Tibial nerve (tissue), 4 donors: ENCODE results near the gene TRAF5. TPM values are rescaled to one million over a fixed set of nuclear protein-coding genes. Genes with fewer than 3 reads are reported as not detected.

Experiments used
- DNase-seq, 2 donors: peaks; one replicate each; pipeline ENCODE4 v3.0.0-alpha.2; 2019; ENCODE audit warnings: low spot score in 2 of 2
- H3K27ac ChIP-seq, 4 donors: fragments of 200-600 bp; sonication (generic) in 3 of 4; one replicate each; pipeline ENCODE4 v1.5.1; 2017 to 2019; ENCODE audit warnings: mild to moderate bottlenecking in 1 of 4
- H3K27me3 ChIP-seq, 2 donors: fragments of 200-600 bp; sonication (generic) in 1 of 2; one replicate each; pipeline versions ENCODE4 v1.5.1 to v1.6.0; 2017 to 2019
- H3K36me3 ChIP-seq, 3 donors: fragments of 200-600 bp; sonication (generic); one replicate each; pipeline ENCODE4 v1.5.1; 2018 to 2019
- H3K4me1 ChIP-seq, 4 donors: fragments of 200-600 bp; sonication (generic) in 3 of 4; one replicate each; pipeline ENCODE4 v1.5.1; 2017 to 2019
- H3K4me3 ChIP-seq, 4 donors: fragments of 200-600 bp; sonication (generic) in 3 of 4; one replicate each; pipeline ENCODE4 v1.5.1; 2017 to 2019; ENCODE audit warnings: mild to moderate bottlenecking in 1 of 4, moderate library complexity in 1 of 4
- H3K9me3 ChIP-seq, 4 donors: fragments of 200-600 bp; sonication (generic) in 3 of 4; one replicate each; pipeline ENCODE4 v1.5.1; 2017 to 2019
- EP300 ChIP-seq, 2 donors: sonication (generic); formaldehyde crosslinking; IDR thresholded peaks; one replicate each; pipeline ENCODE4 v1.6.1; 2017; ENCODE audit warnings: antibody characterized with exemption in 2 of 2, mild to moderate bottlenecking in 1 of 2
- POLR2A ChIP-seq, 2 donors: fragments of 450-650 bp; IDR thresholded peaks; one replicate each; pipeline ENCODE4 v1.6.1; 2017; ENCODE audit warnings: antibody characterized with exemption in 2 of 2, mild to moderate bottlenecking in 2 of 2, moderate library complexity in 2 of 2
- WGBS, 2 donors: methylation state at CpG; one replicate each; pipeline ENCODE4 v1.1.5; 2018; 5-methylcytosine and 5-hydroxymethylcytosine counted together
- total RNA-seq, 4 donors: library from RNA; depleted of rRNA; stranded (reverse); fragments of >200 nt; gene quantifications; one replicate each; pipeline ENCODE4 v1.1.0, GENCODE V29; 2016
- TF ChIP-seq, protein P1 (sequence below), 5 experiments: fragments of 200-600 bp in 3 of 5; fragments of 450-650 bp in 2 of 5; sonication (generic) in 3 of 5; IDR thresholded peaks; one replicate each; pipeline ENCODE4 v1.5.1; 2016 to 2019; ENCODE audit warnings: antibody characterized with exemption in 5 of 5, mild to moderate bottlenecking in 3 of 5, moderate library complexity in 2 of 5

The TRAF5 gene
- total RNA-seq, 4 donors from 2014 or later, result 12.0 to 18.6 (median 15.6) TPM

DNA sequence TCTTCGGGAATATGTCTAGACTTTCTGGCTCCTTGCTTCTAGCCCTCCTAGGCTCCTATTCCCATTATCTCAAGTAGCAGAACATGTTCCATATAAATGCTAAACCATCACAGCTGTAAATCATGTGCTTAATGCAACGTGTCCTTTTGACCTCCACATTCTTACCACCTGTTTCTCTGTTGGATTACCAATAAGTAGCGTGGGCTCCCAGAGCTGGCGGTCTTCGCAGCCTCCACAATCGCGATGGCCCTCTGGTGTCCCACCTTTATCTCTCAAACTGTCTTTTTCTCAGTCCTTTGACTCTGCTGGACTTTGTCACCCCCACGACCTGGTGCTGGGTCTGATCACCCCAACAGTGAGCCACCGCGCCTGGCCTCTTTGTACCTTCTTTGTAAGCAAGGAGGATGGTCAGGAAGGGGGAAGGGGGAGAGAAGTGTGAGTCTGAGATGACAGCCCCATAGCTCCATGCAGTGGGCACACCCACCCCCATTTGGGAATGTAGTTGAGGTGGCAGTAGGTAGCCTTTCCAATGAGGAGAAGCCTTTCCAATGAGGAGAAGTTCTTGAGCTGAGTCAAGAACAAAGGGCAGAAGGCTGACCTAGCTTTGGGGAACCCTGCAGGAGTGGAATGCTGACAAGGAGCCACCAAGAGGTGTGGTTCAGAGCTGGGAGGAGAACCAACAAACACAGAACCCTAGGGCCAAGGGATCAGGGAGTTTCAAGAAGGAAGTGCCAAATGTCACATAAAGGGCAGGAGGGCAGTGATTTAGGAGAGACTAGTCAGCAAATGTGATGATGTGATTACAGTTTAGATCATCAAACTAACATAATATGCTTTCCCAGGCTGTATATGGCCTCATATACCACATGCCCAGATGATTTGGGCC is 14.2 kb downstream of the TRAF5 start:
- no peaks in the 10 kb centered on the region for H3K9me3 ChIP-seq
- no peak for DNase-seq
- H3K4me3 ChIP-seq, result no peak overlapping the region
- no peaks in the 10 kb centered on the region for H3K36me3 ChIP-seq
- WGBS, 2 donors, result 94 to 96% methylated on average over 10 of the region's 10 CpGs
- H3K27ac ChIP-seq, result no peak overlapping the region
- H3K4me1 ChIP-seq, result peaks cover 0 to 41% (median 4%) of the 10 kb centered on the region in 4 donors
- TF ChIP-seq, protein P1, sequence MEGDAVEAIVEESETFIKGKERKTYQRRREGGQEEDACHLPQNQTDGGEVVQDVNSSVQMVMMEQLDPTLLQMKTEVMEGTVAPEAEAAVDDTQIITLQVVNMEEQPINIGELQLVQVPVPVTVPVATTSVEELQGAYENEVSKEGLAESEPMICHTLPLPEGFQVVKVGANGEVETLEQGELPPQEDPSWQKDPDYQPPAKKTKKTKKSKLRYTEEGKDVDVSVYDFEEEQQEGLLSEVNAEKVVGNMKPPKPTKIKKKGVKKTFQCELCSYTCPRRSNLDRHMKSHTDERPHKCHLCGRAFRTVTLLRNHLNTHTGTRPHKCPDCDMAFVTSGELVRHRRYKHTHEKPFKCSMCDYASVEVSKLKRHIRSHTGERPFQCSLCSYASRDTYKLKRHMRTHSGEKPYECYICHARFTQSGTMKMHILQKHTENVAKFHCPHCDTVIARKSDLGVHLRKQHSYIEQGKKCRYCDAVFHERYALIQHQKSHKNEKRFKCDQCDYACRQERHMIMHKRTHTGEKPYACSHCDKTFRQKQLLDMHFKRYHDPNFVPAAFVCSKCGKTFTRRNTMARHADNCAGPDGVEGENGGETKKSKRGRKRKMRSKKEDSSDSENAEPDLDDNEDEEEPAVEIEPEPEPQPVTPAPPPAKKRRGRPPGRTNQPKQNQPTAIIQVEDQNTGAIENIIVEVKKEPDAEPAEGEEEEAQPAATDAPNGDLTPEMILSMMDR (IDR thresholded peaks at IDR 0.05), result no peak
- TF ChIP-seq POLR2A (IDR thresholded peaks at IDR 0.05), result no peak
- no peak for TF ChIP-seq EP300 (IDR thresholded peaks at IDR 0.05)
- H3K27me3 ChIP-seq, result no peaks in the 10 kb centered on the region

- Histone ChIP-seq H3K36me3 (no peaks in the 10 kb centered on the region), H3K4me3 (no peak overlapping the region), H3K27me3 (no peaks in the 10 kb centered on the region), H3K9me3 (no peaks in the 10 kb centered on the region), H3K27ac (no peak overlapping the region), H3K4me1 (peaks cover 0 to 29% (median 6%) of the 10 kb centered on the region in 4 donors)
- no peak for DNase-seq
- TF ChIP-seq, protein P1 (IDR thresholded peaks at IDR 0.05), result no peak
- TF ChIP-seq EP300 (IDR thresholded peaks at IDR 0.05), result no peak
- no peak for TF ChIP-seq POLR2A (IDR thresholded peaks at IDR 0.05)
- 95 to 98% methylated on average over 1 of the region's 1 CpG for WGBS, 2 donors
Observed at GRCh38 chr1:211341999-211342398, 15.4 kb downstream of the TRAF5 start.

- 78 to 85% methylated on average over 4 of the region's 4 CpGs for WGBS, 2 donors
- H3K4me1 ChIP-seq, result peaks cover 0 to 24% (median 8%) of the 10 kb centered on the region in 4 donors
- TF ChIP-seq, protein P1 (IDR thresholded peaks at IDR 0.05), result no peak
- no peak for TF ChIP-seq EP300 (IDR thresholded peaks at IDR 0.05)
- TF ChIP-seq POLR2A (IDR thresholded peaks at IDR 0.05), result no peak
- H3K27me3 ChIP-seq, result no peaks in the 10 kb centered on the region
- H3K9me3 ChIP-seq, result no peaks in the 10 kb centered on the region
- H3K4me3 ChIP-seq, result no peak overlapping the region
- H3K27ac ChIP-seq, result no peak overlapping the region
- no peaks in the 10 kb centered on the region for H3K36me3 ChIP-seq
- no peak for DNase-seq
Observed at GRCh38 chr1:211343607-211344006, 17.0 kb downstream of the TRAF5 start.

GRCh38 chr1:211344152-211344618 is 17.6 kb downstream of the TRAF5 start:
- H3K4me3 ChIP-seq, result no peak overlapping the region
- H3K36me3 ChIP-seq, result no peaks in the 10 kb centered on the region
- DNase-seq, result no peak
- H3K4me1 ChIP-seq, result peaks cover 0 to 21% (median 8%) of the 10 kb centered on the region in 4 donors
- no peak overlapping the region for H3K27ac ChIP-seq
- TF ChIP-seq EP300 (IDR thresholded peaks at IDR 0.05), result no peak
- no peak for TF ChIP-seq POLR2A (IDR thresholded peaks at IDR 0.05)
- TF ChIP-seq, protein P1 (IDR thresholded peaks at IDR 0.05), result no peak
- no peaks in the 10 kb centered on the region for H3K9me3 ChIP-seq
- 77 to 87% methylated on average over 6 of the region's 6 CpGs for WGBS, 2 donors
- H3K27me3 ChIP-seq, result no peaks in the 10 kb centered on the region

- Histone ChIP-seq H3K4me1 (peaks cover 0 to 11% (median 4%) of the 10 kb centered on the region in 4 donors), H3K4me3 (no peak overlapping the region), H3K27ac (no peak overlapping the region)
Observed at GRCh38 chr1:211345719-211346118, 19.1 kb downstream of the TRAF5 start.

More at GRCh38 chr1:211345719-211346118, 19.1 kb downstream of the TRAF5 start:
- Histone ChIP-seq H3K27me3 (no peaks in the 10 kb centered on the region), H3K9me3 (no peaks in the 10 kb centered on the region), H3K36me3 (no peaks in the 10 kb centered on the region)
- TF ChIP-seq, protein P1 (IDR thresholded peaks at IDR 0.05), result no peak
- TF ChIP-seq POLR2A (IDR thresholded peaks at IDR 0.05) (no peak), EP300 (IDR thresholded peaks at IDR 0.05) (no peak)
- no peak for DNase-seq
- WGBS, 2 donors, result 82 to 83% methylated on average over 2 of the region's 2 CpGs
